GM18526 (cell line): Measurements from ENCODE around the gene EIF4G2.

Source experiments
- POLR2A ChIP-seq: IDR thresholded peaks from 3 replicates; pipeline ENCODE4 v1.6.1; 2011; ENCODE audit not compliant: insufficient read length; ENCODE audit errors: extremely low read depth

The EIF4G2 gene

GRCh38 chr11:10808553-10809372, at the start of gene EIF4G2:
Gene EIF4G2, minus strand, starts transcription at chr11:10808926.
- TF ChIP-seq POLR2A, result peak; percentile 100

GRCh38 chr11:10857709-10858438, 49.1 kb upstream of the EIF4G2 start, which contains the start of gene ZBED5:
Gene ZBED5, minus strand, starts transcription at chr11:10858053. Its CDS starts 3,108 bp downstream, at chr11:10854945.
- TF ChIP-seq POLR2A, result peak; percentile 85

DNA sequence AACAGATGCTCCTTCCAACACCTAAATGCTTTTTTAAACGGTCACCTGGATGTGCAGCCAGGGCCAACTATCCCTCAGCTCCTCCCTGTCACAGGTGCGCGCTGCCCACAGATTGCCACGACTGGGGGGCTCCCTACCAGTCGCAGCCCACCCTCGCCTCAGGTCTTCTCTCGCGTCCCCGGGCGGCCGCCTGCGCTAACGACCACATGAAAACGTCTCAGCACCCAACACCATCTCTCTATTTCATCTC, 48.7 kb upstream of the EIF4G2 start:
- TF ChIP-seq POLR2A, result no peak

GRCh38 chr11:10856689-10857458, 48.1 kb upstream of the EIF4G2 start:
- no peak for TF ChIP-seq POLR2A

DNA sequence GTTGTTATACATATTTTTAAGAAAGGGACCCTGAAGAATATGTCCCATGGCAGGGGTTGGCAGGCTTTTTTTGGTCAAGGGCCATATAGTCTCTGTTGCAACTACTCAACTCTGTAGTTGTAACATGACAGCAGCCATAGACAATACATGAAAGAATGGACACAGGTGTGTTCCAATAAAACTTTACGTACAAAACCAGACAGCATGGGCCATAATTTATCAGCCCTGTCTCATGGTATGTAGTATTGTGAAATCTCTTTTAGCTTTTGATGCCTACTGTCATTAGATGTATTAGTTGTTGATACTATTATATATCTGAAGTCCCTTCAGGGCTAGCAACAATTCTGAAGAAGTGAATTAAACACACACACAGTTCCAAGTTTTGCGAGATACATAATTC, 46.6 kb upstream of the EIF4G2 start:
- TF ChIP-seq POLR2A, result no peak

DNA sequence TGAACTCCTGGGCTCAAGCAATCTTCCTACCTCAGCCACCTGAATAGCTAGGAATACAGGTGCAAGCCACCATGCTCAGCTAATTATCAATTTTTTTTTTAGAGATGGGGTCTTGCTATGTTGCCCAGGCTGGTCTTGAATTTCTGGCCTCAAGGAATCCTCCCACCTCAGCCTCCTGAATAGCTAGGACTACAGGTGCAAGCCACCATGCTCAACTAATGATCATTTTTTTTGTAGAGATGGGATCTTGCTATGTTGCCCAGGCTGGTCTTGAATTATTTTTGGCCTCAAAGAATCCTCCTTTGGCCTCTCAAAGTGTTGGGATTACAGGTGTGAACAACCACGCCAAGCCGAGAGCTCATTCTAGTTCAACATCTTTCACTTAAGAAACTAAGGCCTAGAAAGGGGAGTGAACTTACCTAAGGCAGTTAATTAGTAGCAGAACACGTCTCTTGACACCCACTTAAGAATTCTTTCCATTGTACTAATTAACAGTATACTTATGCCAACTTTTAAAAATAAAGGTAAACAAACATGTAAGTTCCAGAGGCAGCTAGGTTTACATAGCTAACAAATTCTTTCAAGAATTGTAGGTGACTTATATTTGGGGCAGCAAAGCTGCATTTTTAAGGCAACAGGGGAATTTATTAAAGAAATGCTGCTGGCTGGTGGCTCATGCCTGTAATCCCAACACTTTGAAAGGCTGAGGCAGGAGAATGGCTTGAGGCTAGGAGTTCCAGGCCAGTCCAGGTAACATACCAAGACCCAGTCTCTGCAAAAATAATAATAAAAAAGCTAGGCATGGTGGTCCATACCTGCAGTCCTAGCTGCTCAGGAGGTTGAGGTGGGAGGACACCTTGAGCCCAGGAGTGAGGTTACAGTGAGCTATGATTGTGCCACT, 39.5 kb upstream of the EIF4G2 start:
- TF ChIP-seq POLR2A, result no peak

DNA sequence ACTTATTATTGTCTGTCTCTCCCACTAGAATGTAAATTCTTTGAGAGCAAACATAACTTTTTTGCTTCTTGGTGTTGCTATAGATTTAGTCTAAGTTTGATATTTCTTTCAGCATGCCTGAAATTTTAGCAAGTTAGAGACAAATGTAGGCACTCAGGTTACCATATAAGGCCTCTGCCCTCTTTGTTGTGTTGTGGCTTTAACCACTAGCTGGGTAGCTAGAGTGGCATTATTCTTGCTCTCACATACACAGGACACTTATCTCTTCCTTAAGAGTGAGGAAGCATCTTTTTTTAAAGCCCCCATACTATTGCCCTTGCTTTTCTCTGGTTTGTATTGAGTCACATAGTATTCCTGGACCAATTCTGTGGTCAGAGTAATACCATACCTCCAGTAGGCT, 37.9 kb upstream of the EIF4G2 start:
- TF ChIP-seq POLR2A, result no peak

GRCh38 chr11:10845589-10845988, 36.9 kb upstream of the EIF4G2 start:
- TF ChIP-seq POLR2A, result no peak

DNA sequence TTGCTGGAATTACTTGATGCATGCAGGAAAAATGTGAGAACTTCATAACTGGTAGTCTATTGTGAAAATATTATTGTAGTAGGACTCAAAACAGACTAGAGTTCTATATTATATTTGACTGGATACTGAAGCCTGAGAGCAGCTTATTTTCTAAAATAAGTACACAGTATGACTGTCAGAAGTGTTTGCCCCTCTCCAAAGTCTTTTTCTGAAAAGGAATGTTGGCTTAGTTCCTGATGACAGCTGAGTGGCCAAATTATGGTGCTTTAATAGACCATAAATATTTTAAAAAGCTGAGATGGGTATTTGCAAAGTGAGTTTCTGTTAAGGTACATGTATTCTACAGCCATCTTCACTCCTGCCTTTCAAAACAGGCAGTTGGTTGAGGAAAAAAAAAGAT, 36.1 kb upstream of the EIF4G2 start:
- no peak for TF ChIP-seq POLR2A

GRCh38 chr11:10844356-10844755, 35.6 kb upstream of the EIF4G2 start:
- no peak for TF ChIP-seq POLR2A

DNA sequence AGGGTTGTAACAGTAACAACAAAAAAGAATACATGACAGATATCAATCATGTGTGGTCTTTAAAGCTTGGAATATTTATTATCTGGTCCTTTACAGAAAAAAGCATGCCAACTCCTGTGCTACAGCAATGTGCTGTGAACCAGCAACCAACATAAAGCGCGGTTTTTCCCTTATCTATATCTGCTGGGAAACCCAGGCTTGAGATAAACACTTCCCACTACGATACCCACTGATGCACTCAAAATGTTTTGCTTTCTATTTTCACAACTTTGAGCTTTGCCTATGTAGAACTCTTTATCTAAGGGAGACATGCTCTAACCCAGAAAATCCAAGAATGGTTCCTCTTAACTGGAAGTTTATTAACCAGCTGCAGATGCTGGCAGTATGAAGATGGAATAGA, 30.2 kb upstream of the EIF4G2 start:
- TF ChIP-seq POLR2A, result no peak

DNA sequence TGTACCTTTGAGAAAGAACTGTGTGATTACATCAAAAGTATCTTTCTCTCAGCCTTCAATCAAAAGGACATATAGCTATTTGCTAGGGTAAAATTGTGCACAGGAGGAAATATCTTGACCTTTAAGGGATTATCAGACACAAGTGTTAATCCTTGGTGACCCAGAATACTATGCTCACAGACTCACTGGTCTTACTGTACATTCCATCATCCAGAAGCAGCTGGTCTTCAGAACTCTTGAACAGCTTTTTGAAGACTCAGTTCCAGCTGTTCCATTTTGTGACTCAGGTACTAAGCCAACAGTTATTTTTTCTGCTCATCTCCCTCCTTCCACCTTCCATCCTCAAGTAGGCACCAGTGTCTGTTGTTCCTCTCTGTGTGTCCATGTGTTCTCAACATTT, 29.4 kb upstream of the EIF4G2 start:
- no peak for TF ChIP-seq POLR2A

- TF ChIP-seq POLR2A, result no peak
Observed at GRCh38 chr11:10829139-10829538, 20.4 kb upstream of the EIF4G2 start.

- TF ChIP-seq POLR2A, result no peak
Observed at GRCh38 chr11:10828402-10828801, 19.7 kb upstream of the EIF4G2 start.

DNA sequence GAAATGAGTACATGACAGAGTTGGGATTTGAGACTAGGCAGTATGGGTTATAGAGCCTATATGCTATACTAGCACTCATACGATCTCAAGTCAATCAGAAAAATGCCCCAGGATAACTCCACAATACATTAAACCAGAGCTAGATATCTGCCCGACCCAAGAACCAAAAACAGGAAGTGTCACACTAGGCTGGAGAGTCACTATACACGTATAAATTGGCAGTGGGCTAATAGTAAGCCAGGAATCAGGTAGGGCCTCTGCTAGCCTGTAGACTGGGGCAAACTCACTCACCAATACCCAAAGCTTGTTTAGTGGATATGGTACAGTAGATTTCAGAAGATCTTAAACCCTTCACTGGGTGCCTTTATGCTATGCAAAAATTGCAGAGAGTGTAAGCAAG, 16.2 kb upstream of the EIF4G2 start:
- TF ChIP-seq POLR2A, result no peak
